ENCODE results near the gene PTEN.
"Not testable (repeated sequence)": the region's sequence is repeated elsewhere in the genome, so short reads cannot be mapped to it uniquely, and the experiment has no call there.

Gene PTEN

GRCh38 chr10:87863053-87863943 is at the start of gene PTEN, which contains the start of gene KLLN:
TSS of gene PTEN (plus strand) at chr10:87863625. CDS start at chr10:87864470, 845 bp downstream.
TSS of gene KLLN (minus strand) at chr10:87863533. CDS start at chr10:87862487, 1,046 bp downstream.
- DNase-seq = peak; percentile 86

GRCh38 chr10:87816163-87816897 is 47.1 kb upstream of the PTEN start:
- DNase-seq = no peak

- DNase-seq = no peak
Observed at GRCh38 chr10:87816898-87817608, 46.4 kb upstream of the PTEN start.

- DNase-seq = peak; percentile 91
Observed at GRCh38 chr10:87817609-87818504, 45.6 kb upstream of the PTEN start, which contains the start of gene ATAD1. TSS of gene ATAD1 (minus strand) at chr10:87818226. CDS start at chr10:87814599, 3,627 bp downstream.

- peak; percentile 74 for DNase-seq
Observed at GRCh38 chr10:87818505-87819288, 44.7 kb upstream of the PTEN start.

GRCh38 chr10:87819289-87819585 is 44.2 kb upstream of the PTEN start:
- no peak for DNase-seq

GRCh38 chr10:87826653-87827052 is 36.8 kb upstream of the PTEN start:
- no peak for DNase-seq

- no peak for DNase-seq
Observed at GRCh38 chr10:87827681-87828080, 35.7 kb upstream of the PTEN start.

- not testable (repeated sequence) for DNase-seq
Observed at GRCh38 chr10:87829051-87829450, 34.4 kb upstream of the PTEN start.

GRCh38 chr10:87829986-87830729 is 33.3 kb upstream of the PTEN start:
- no peak for DNase-seq

GRCh38 chr10:87836098-87836497 is 27.3 kb upstream of the PTEN start:
- no peak for DNase-seq

GRCh38 chr10:87837445-87837844 is 26.0 kb upstream of the PTEN start:
- DNase-seq = no peak

GRCh38 chr10:87838650-87839049 is 24.8 kb upstream of the PTEN start:
- DNase-seq = no peak

- no peak for DNase-seq
Observed at GRCh38 chr10:87841186-87841585, 22.2 kb upstream of the PTEN start.

- no peak for DNase-seq
Observed at GRCh38 chr10:87842220-87842641, 21.2 kb upstream of the PTEN start.

- DNase-seq = no peak
Observed at GRCh38 chr10:87842776-87843497, 20.5 kb upstream of the PTEN start.

- DNase-seq = no peak
Observed at GRCh38 chr10:87843714-87844113, 19.7 kb upstream of the PTEN start.

- DNase-seq = no peak
Observed at GRCh38 chr10:87844837-87845623, 18.4 kb upstream of the PTEN start.

GRCh38 chr10:87845624-87845998 is 17.8 kb upstream of the PTEN start:
- no peak for DNase-seq
